H1 (cell line): ENCODE results near the gene IRX4. TPM values are rescaled to one million over a fixed set of nuclear protein-coding genes. Genes with fewer than 3 reads are reported as not detected.

Experiments
- FOSL1 ChIP-seq: IDR thresholded peaks from 2 replicates; pipeline ENCODE4 v1.6.1; 2011; ENCODE audit warnings: mild to moderate bottlenecking, low read depth, low read length, moderate library complexity; ENCODE audit not compliant: insufficient read depth
- KDM1A ChIP-seq: fragments of 200-600, 300-600 bp; sonication (generic); IDR thresholded peaks from 2 replicates; pipeline ENCODE4 v1.7.1; 2016; ENCODE audit warnings: mild to moderate bottlenecking, low read length, borderline replicate concordance
- KDM4A ChIP-seq: IDR thresholded peaks from one replicate; pipeline ENCODE4 v1.7.1; 2012; ENCODE audit warnings: low read depth, mild to moderate bottlenecking, moderate library complexity, low read length, inconsistent platforms; ENCODE audit not compliant: severe bottlenecking
- RAD21 ChIP-seq, 2 experiments: IDR thresholded peaks in 1 of 2; conservative IDR thresholded peaks in 1 of 2; 2 replicates each; pipeline ENCODE4 v1.6.1; 2011; ENCODE audit warnings: low read depth in 2 of 2, low read length in 2 of 2, improper control_type of control experiment in 1 of 2, inconsistent platforms in 1 of 2, mild to moderate bottlenecking in 1 of 2, moderate library complexity in 1 of 2
- RNF2 ChIP-seq: fragments of 200-900, 300-1000 bp; sonication (generic); IDR thresholded peaks from 2 replicates; pipeline ENCODE4 v1.7.1; 2016; ENCODE audit warnings: borderline replicate concordance, low read depth, mild to moderate bottlenecking, antibody characterized with exemption, low read length; ENCODE audit not compliant: poor library complexity, severe bottlenecking; ENCODE audit errors: missing control alignments
- TAF1 ChIP-seq: IDR thresholded peaks from 2 replicates; pipeline ENCODE4 v1.6.1; 2011; ENCODE audit warnings: mild to moderate bottlenecking, low read depth, low read length
- polyA plus RNA-seq, 7 experiments: library from polyadenylated mRNA; depleted of rRNA in 3 of 7; stranded (reverse) in 5 of 7; unstranded in 2 of 7; fragments of >200 nt in 5 of 7; fragments of 200-250 nt in 2 of 7; gene quantifications; 1 replicate in 5 of 7; 2 replicates in 1 of 7; 4 replicates in 1 of 7; pipeline versions ENCODE4 v1.2.1 to v1.2.3, GENCODE V29; 2011 to 2013; ENCODE audit warnings: missing spikeins in 2 of 7, mixed read lengths in 2 of 7
- total RNA-seq: library from RNA; stranded (reverse); fragmentation: NEBNext Ultra II Directional; extraction: Animal tissue kit (Norgen Biotek cat#: 25700); gene quantifications from 2 replicates; pipeline ENCODE4 v1.2.1, GENCODE V29; 2021
- TF ChIP-seq, protein P1 (sequence below): fragments of 300-600 bp; sonication (generic); IDR thresholded peaks from 2 replicates; pipeline ENCODE4 v1.7.1; 2012; ENCODE audit warnings: low read length, moderate library complexity, mild to moderate bottlenecking, inconsistent platforms; ENCODE audit not compliant: insufficient replicate concordance
- TF ChIP-seq, protein P2 (sequence below): IDR thresholded peaks from 2 replicates; pipeline ENCODE4 v1.6.1; 2012; ENCODE audit warnings: inconsistent platforms
- TF ChIP-seq, protein P3 (sequence below): IDR thresholded peaks from 2 replicates; pipeline ENCODE4 v1.6.1; 2011; ENCODE audit warnings: low read depth, mild to moderate bottlenecking, low read length; ENCODE audit not compliant: insufficient read depth

The IRX4 gene
- total and polyA plus RNA-seq, 2 of the 8 experiments (the other 6 are each of a cell fraction or from before 2014, with no cell fraction given): 0.45 to 1.2 TPM

DNA sequence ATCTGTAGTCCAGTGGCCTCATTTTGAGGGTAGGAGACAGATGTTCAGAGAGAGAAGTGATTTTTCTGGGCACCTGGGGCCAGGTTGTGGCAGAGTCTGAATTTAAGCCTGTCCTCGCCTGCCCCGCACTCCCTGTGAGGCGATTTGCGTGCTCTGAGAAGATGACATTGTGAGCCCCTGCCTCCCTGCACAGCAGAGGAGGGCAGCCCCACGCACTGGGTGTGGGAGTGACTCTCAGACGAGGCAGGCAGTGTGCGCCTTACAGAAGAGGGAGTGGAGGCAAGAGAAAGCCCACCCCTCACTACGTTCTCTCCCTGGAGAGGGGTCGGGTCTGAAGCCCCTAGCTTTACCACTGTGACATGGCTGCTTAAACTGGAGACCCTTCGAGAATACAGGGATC is 35.7 kb downstream of the IRX4 start (continued):
- TF ChIP-seq, protein P1, sequence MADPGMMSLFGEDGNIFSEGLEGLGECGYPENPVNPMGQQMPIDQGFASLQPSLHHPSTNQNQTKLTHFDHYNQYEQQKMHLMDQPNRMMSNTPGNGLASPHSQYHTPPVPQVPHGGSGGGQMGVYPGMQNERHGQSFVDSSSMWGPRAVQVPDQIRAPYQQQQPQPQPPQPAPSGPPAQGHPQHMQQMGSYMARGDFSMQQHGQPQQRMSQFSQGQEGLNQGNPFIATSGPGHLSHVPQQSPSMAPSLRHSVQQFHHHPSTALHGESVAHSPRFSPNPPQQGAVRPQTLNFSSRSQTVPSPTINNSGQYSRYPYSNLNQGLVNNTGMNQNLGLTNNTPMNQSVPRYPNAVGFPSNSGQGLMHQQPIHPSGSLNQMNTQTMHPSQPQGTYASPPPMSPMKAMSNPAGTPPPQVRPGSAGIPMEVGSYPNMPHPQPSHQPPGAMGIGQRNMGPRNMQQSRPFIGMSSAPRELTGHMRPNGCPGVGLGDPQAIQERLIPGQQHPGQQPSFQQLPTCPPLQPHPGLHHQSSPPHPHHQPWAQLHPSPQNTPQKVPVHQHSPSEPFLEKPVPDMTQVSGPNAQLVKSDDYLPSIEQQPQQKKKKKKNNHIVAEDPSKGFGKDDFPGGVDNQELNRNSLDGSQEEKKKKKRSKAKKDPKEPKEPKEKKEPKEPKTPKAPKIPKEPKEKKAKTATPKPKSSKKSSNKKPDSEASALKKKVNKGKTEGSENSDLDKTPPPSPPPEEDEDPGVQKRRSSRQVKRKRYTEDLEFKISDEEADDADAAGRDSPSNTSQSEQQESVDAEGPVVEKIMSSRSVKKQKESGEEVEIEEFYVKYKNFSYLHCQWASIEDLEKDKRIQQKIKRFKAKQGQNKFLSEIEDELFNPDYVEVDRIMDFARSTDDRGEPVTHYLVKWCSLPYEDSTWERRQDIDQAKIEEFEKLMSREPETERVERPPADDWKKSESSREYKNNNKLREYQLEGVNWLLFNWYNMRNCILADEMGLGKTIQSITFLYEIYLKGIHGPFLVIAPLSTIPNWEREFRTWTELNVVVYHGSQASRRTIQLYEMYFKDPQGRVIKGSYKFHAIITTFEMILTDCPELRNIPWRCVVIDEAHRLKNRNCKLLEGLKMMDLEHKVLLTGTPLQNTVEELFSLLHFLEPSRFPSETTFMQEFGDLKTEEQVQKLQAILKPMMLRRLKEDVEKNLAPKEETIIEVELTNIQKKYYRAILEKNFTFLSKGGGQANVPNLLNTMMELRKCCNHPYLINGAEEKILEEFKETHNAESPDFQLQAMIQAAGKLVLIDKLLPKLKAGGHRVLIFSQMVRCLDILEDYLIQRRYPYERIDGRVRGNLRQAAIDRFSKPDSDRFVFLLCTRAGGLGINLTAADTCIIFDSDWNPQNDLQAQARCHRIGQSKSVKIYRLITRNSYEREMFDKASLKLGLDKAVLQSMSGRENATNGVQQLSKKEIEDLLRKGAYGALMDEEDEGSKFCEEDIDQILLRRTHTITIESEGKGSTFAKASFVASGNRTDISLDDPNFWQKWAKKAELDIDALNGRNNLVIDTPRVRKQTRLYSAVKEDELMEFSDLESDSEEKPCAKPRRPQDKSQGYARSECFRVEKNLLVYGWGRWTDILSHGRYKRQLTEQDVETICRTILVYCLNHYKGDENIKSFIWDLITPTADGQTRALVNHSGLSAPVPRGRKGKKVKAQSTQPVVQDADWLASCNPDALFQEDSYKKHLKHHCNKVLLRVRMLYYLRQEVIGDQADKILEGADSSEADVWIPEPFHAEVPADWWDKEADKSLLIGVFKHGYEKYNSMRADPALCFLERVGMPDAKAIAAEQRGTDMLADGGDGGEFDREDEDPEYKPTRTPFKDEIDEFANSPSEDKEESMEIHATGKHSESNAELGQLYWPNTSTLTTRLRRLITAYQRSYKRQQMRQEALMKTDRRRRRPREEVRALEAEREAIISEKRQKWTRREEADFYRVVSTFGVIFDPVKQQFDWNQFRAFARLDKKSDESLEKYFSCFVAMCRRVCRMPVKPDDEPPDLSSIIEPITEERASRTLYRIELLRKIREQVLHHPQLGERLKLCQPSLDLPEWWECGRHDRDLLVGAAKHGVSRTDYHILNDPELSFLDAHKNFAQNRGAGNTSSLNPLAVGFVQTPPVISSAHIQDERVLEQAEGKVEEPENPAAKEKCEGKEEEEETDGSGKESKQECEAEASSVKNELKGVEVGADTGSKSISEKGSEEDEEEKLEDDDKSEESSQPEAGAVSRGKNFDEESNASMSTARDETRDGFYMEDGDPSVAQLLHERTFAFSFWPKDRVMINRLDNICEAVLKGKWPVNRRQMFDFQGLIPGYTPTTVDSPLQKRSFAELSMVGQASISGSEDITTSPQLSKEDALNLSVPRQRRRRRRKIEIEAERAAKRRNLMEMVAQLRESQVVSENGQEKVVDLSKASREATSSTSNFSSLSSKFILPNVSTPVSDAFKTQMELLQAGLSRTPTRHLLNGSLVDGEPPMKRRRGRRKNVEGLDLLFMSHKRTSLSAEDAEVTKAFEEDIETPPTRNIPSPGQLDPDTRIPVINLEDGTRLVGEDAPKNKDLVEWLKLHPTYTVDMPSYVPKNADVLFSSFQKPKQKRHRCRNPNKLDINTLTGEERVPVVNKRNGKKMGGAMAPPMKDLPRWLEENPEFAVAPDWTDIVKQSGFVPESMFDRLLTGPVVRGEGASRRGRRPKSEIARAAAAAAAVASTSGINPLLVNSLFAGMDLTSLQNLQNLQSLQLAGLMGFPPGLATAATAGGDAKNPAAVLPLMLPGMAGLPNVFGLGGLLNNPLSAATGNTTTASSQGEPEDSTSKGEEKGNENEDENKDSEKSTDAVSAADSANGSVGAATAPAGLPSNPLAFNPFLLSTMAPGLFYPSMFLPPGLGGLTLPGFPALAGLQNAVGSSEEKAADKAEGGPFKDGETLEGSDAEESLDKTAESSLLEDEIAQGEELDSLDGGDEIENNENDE: no peak
- no peak for TF ChIP-seq TAF1
- TF ChIP-seq FOSL1: no peak
- no peak for TF ChIP-seq KDM1A
- no peak for TF ChIP-seq RNF2
- TF ChIP-seq, protein P2, sequence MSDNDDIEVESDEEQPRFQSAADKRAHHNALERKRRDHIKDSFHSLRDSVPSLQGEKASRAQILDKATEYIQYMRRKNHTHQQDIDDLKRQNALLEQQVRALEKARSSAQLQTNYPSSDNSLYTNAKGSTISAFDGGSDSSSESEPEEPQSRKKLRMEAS: no peak
- TF ChIP-seq, protein P3, sequence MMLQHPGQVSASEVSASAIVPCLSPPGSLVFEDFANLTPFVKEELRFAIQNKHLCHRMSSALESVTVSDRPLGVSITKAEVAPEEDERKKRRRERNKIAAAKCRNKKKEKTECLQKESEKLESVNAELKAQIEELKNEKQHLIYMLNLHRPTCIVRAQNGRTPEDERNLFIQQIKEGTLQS: no peak
- TF ChIP-seq KDM4A: no peak
- TF ChIP-seq RAD21 (IDR thresholded peaks at IDR 0.05 in 1 of 2, conservative IDR thresholded peaks at IDR 0.05 in 1 of 2; ENCODE audit: low read depth in 2 of 2, low read length in 2 of 2): no peak
